Right lobe of liver (tissue), 6 donors: ENCODE results near the gene TBCB. TPM values are rescaled to one million over a fixed set of nuclear protein-coding genes. Genes with fewer than 3 reads are reported as not detected.

Experiments used
- ATAC-seq, 4 donors: fragments of 200-7000 bp; cut with Tn5 transposase; one replicate each; pipeline ENCODE4 v1.9.1; 2020; ENCODE audit warnings: mild to moderate bottlenecking in 4 of 4, moderate library complexity in 4 of 4
- DNase-seq, 3 donors: peaks; one replicate each; pipeline ENCODE4 v3.0.0-alpha.2; 2020
- H3K27ac ChIP-seq, 3 donors: fragments of 200-600 bp; one replicate each; pipeline ENCODE4 v1.8.0; 2022
- H3K27me3 ChIP-seq, 2 donors: fragments of 200-600 bp; one replicate each; pipeline ENCODE4 v1.8.0; 2022
- H3K36me3 ChIP-seq, 4 donors: fragments of 200-600 bp; sonication (generic) in 1 of 4; one replicate each; pipeline versions ENCODE4 v1.5.1 to v1.8.0; 2017 to 2022; ENCODE audit warnings: control low read depth in 1 of 4
- H3K4me1 ChIP-seq, 4 donors: fragments of 200-600 bp; sonication (generic) in 1 of 4; one replicate each; pipeline versions ENCODE4 v1.5.1 to v1.8.0; 2017 to 2022; ENCODE audit warnings: control low read depth in 1 of 4
- H3K4me3 ChIP-seq, 3 donors: fragments of 200-600 bp; one replicate each; pipeline ENCODE4 v1.8.0; 2022
- H3K9me3 ChIP-seq, 4 donors: fragments of 200-600 bp; sonication (generic) in 1 of 4; one replicate each; pipeline versions ENCODE4 v1.5.1 to v1.8.0; 2017 to 2022; ENCODE audit warnings: control low read depth in 1 of 4
- CTCF ChIP-seq, 4 donors: fragments of 200-600 bp in 3 of 4; fragments of 450-650 bp in 1 of 4; IDR thresholded peaks; one replicate each; pipeline versions ENCODE4 v1.5.1 to v1.8.0; 2016 to 2022; ENCODE audit warnings: antibody characterized with exemption in 4 of 4, mild to moderate bottlenecking in 2 of 4
- POLR2A ChIP-seq: fragments of 450-650 bp; IDR thresholded peaks from one replicate; pipeline ENCODE4 v1.6.1; 2017; ENCODE audit warnings: antibody characterized with exemption, mild to moderate bottlenecking
- WGBS: methylation state at CpG from one replicate; pipeline ENCODE4 v1.1.6; 2018; ENCODE audit warnings: low coverage, low lambda C conversion rate; ENCODE audit not compliant: insufficient coverage; ENCODE audit errors: missing lambda C conversion rate; 5-methylcytosine and 5-hydroxymethylcytosine counted together
- intact Hi-C, 2 donors: fragments of 100-400 bp; cut with DNase I; formaldehyde crosslinking; loops; one replicate each; pipeline versions ENCODE4 v1.11.2 to v1.14.1; 2022
- total RNA-seq, 6 experiments: library from RNA; depleted of rRNA in 2 of 6; stranded (reverse); fragments of >200 nt in 2 of 6; fragmentation: NEBNext Ultra II Directional in 3 of 6; extraction: Animal tissue kit (Norgen Biotek cat#: 25700) in 3 of 6; gene quantifications; one replicate each; pipeline versions ENCODE4 v1.1.0 to v1.2.4, GENCODE V29; 2016 to 2023
- donor health status: DM: no; HTN: yes; CAD: no.
- donor health status: DM: no; HTN: no; CAD: no.
- donor health status: DM: no; HTN: no; CAD: no.
- donor health status: DM: no; HTN: yes; CAD: no.
- donor health status: DM: no; HTN: yes; CAD: no.

The TBCB gene
- total RNA-seq, 6 experiments from 2014 or later = 27.8 to 64.7 (median 36.4) TPM

GRCh38 chr19:36120092-36120983 is 5.1 kb downstream of the TBCB start:
- intact Hi-C loops = no loop called here

GRCh38 chr19:36120984-36121358 is 5.7 kb downstream of the TBCB start:
- intact Hi-C loops = no loop called here
- H3K4me1 ChIP-seq = peaks cover 0 to 3% (median 0%) of the 10 kb centered on the region in 4 donors
- H3K36me3 ChIP-seq = peaks cover 0 to 18% (median 2%) of the 10 kb centered on the region in 4 donors
- no peaks in the 10 kb centered on the region for H3K27me3 ChIP-seq
- TF ChIP-seq CTCF (IDR thresholded peaks at IDR 0.05) (no peak), POLR2A (no peak)
- H3K9me3 ChIP-seq = no peaks in the 10 kb centered on the region
- 93% methylated on average over 18 of the region's 18 CpGs for WGBS
- peak in 1 of 4 donors; percentile 5 for ATAC-seq
- DNase-seq = no peak
- H3K27ac ChIP-seq = no peak overlapping the region
- no peak overlapping the region for H3K4me3 ChIP-seq

More at GRCh38 chr19:36120092-36120983, 5.1 kb downstream of the TBCB start:
- DNase-seq (no peak), ATAC-seq (no peak)
- 87% methylated on average over 13 of the region's 26 CpGs for WGBS
- H3K27ac ChIP-seq = no peak overlapping the region
- H3K4me3 ChIP-seq = no peak overlapping the region
- peaks cover 0 to 3% (median 0%) of the 10 kb centered on the region in 4 donors for H3K4me1 ChIP-seq
- H3K27me3 ChIP-seq = no peaks in the 10 kb centered on the region
- TF ChIP-seq POLR2A = no peak
- no peak for TF ChIP-seq CTCF (IDR thresholded peaks at IDR 0.05)
- H3K9me3 ChIP-seq = no peaks in the 10 kb centered on the region
- peaks cover 0 to 12% (median under 1%) of the 10 kb centered on the region in 4 donors for H3K36me3 ChIP-seq

- TF ChIP-seq POLR2A (no peak), CTCF (IDR thresholded peaks at IDR 0.05) (no peak)
- intact Hi-C loops = no loop called here
- Histone ChIP-seq H3K4me1 (peaks cover 0 to under 1% (median 0%) of the 10 kb centered on the region in 4 donors), H3K9me3 (no peaks in the 10 kb centered on the region), H3K36me3 (peaks cover 0 to 18% (median 2%) of the 10 kb centered on the region in 4 donors), H3K27ac (no peak overlapping the region), H3K4me3 (no peak overlapping the region), H3K27me3 (no peaks in the 10 kb centered on the region)
- DNase-seq = no peak
- ATAC-seq = peak in 1 of 4 donors; percentile 15
- 81% methylated on average over 16 of the region's 49 CpGs for WGBS
Observed at GRCh38 chr19:36121486-36122124, 6.3 kb downstream of the TBCB start.

- DNase-seq (no peak), ATAC-seq (no peak)
- Histone ChIP-seq H3K4me3 (no peak overlapping the region), H3K27me3 (no peaks in the 10 kb centered on the region), H3K4me1 (peaks cover 0 to 11% (median 0%) of the 10 kb centered on the region in 4 donors), H3K9me3 (no peaks in the 10 kb centered on the region), H3K27ac (no peak overlapping the region), H3K36me3 (peaks cover 0 to 13% (median 2%) of the 10 kb centered on the region in 4 donors)
- TF ChIP-seq CTCF (IDR thresholded peaks at IDR 0.05) (no peak), POLR2A (no peak)
- intact Hi-C loops = loop anchor here in 1 of 2 donors (5.0 kb wide), 1 partner anchor 47 kb away; no protein-coding TSS in a partner anchor
- 63% methylated on average over 4 of the region's 9 CpGs for WGBS
Observed at GRCh38 chr19:36125557-36125956, 10.3 kb downstream of the TBCB start.
